Mesendoderm (in vitro differentiated cells): ENCODE results near the gene HCK.

Experiments used
- DNase-seq: peaks from one replicate; pipeline ENCODE4 v3.0.0; 2013
- H2AK5ac ChIP-seq: 2 replicates; pipeline ENCODE4 v1.6.1; 2013; ENCODE audit warnings: low read length, inconsistent platforms
- H2BK120ac ChIP-seq: 2 replicates; pipeline ENCODE4 v1.6.1; 2013; ENCODE audit warnings: low read depth, mild to moderate bottlenecking, low read length, moderate library complexity, mixed read lengths
- H2BK15ac ChIP-seq: replicated peaks from 2 replicates; pipeline ENCODE4 v1.6.1; 2013; ENCODE audit warnings: low read depth, mild to moderate bottlenecking, moderate library complexity
- H2BK5ac ChIP-seq: 2 replicates; pipeline ENCODE4 v1.6.1; 2013; ENCODE audit warnings: low read length, inconsistent platforms
- H3K18ac ChIP-seq: 2 replicates; pipeline ENCODE4 v1.6.1; 2013; ENCODE audit warnings: mild to moderate bottlenecking, low read length, mixed read lengths
- H3K23ac ChIP-seq: one replicate; pipeline ENCODE4 v1.6.1; 2013; ENCODE audit warnings: low read length
- H3K27ac ChIP-seq: 2 replicates; pipeline ENCODE4 v1.5.1; 2013; ENCODE audit warnings: low read depth, mild to moderate bottlenecking, inconsistent platforms, low read length, moderate library complexity
- H3K27me3 ChIP-seq: 2 replicates; pipeline ENCODE4 v1.6.1; 2013; ENCODE audit warnings: low read length, control low read depth, mild to moderate bottlenecking, inconsistent platforms; ENCODE audit not compliant: insufficient read depth, poor library complexity
- H3K36me3 ChIP-seq: 2 replicates; pipeline ENCODE4 v1.6.1; 2013; ENCODE audit warnings: low read length, inconsistent platforms; ENCODE audit not compliant: control insufficient read depth, insufficient read depth
- H3K4ac ChIP-seq: one replicate; pipeline ENCODE4 v1.6.1; 2013; ENCODE audit warnings: low read depth, mild to moderate bottlenecking, low read length, moderate library complexity
- H3K4me1 ChIP-seq: 2 replicates; pipeline ENCODE4 v1.6.1; 2013; ENCODE audit warnings: low read depth, low read length, inconsistent platforms; ENCODE audit not compliant: control insufficient read depth
- H3K4me2 ChIP-seq: 2 replicates; pipeline ENCODE4 v1.6.1; 2013; ENCODE audit warnings: low read length
- H3K4me3 ChIP-seq: 2 replicates; pipeline ENCODE4 v1.5.1; 2013; ENCODE audit warnings: mild to moderate bottlenecking, low read length
- H3K56ac ChIP-seq: one replicate; pipeline ENCODE4 v1.6.1; 2013; ENCODE audit warnings: low read length
- H3K79me1 ChIP-seq: 2 replicates; pipeline ENCODE4 v1.6.1; 2013; ENCODE audit warnings: low read length, inconsistent platforms
- H3K79me2 ChIP-seq: 2 replicates; pipeline ENCODE4 v1.6.1; 2013; ENCODE audit warnings: mild to moderate bottlenecking, low read length; ENCODE audit not compliant: control insufficient read depth, insufficient read depth
- H3K9ac ChIP-seq: 2 replicates; pipeline ENCODE4 v1.6.1; 2013; ENCODE audit warnings: low read length, inconsistent platforms
- H4K5ac ChIP-seq: one replicate; pipeline ENCODE4 v1.6.1; 2013; ENCODE audit warnings: low read length
- H4K8ac ChIP-seq: one replicate; pipeline ENCODE4 v1.6.1; 2013; ENCODE audit warnings: low read depth, mild to moderate bottlenecking, control low read depth, low read length, moderate library complexity
- WGBS: extraction: QIAGEN DNeasy Blood & Tissue Kit; methylation state at CpG from one replicate; pipeline ENCODE4 v1.1.7; 2013; ENCODE audit warnings: low lambda C conversion rate, missing lambda C conversion rate; ENCODE audit not compliant: insufficient coverage; ENCODE audit errors: extremely low coverage; 5-methylcytosine and 5-hydroxymethylcytosine counted together

Gene HCK

GRCh38 chr20:32007787-32008616, 44.0 kb upstream of the HCK start:
- H3K4ac ChIP-seq = no peak overlapping the region
- H3K27me3 ChIP-seq = no peaks in the 10 kb centered on the region
- H3K79me1 ChIP-seq = no peaks in the 10 kb centered on the region
- DNase-seq = peak; percentile 83
- H3K9ac ChIP-seq = peak overlapping the region; percentile 29
- no peak overlapping the region for H3K4me2 ChIP-seq
- H2BK15ac ChIP-seq = no peak overlapping the region
- H3K56ac ChIP-seq = peak overlapping the region; percentile 67
- no peak overlapping the region for H2BK120ac ChIP-seq
- H3K23ac ChIP-seq = no peak overlapping the region
- H3K79me2 ChIP-seq = no peaks in the 10 kb centered on the region
- no peak overlapping the region for H3K18ac ChIP-seq
- H4K5ac ChIP-seq = peak overlapping the region; percentile 81
- no peak overlapping the region for H3K4me3 ChIP-seq
- H2BK5ac ChIP-seq = no peak overlapping the region
- H3K27ac ChIP-seq = no peak overlapping the region
- no CpG with 5 or more reads among the region's 10 CpGs for WGBS
- peaks cover 10% of the 10 kb centered on the region for H3K4me1 ChIP-seq
- H3K36me3 ChIP-seq = no peaks in the 10 kb centered on the region
- H4K8ac ChIP-seq = no peak overlapping the region
- H2AK5ac ChIP-seq = no peak overlapping the region

- Histone ChIP-seq H3K79me1 (no peaks in the 10 kb centered on the region), H4K8ac (no peak overlapping the region), H2BK120ac (no peak overlapping the region), H2BK5ac (no peak overlapping the region), H2AK5ac (no peak overlapping the region), H3K56ac (no peak overlapping the region), H2BK15ac (no peak overlapping the region), H4K5ac (no peak overlapping the region), H3K4ac (no peak overlapping the region), H3K27ac (no peak overlapping the region), H3K36me3 (no peaks in the 10 kb centered on the region), H3K79me2 (no peaks in the 10 kb centered on the region), H3K23ac (no peak overlapping the region), H3K27me3 (no peaks in the 10 kb centered on the region), H3K9ac (no peak overlapping the region), H3K18ac (no peak overlapping the region), H3K4me3 (no peak overlapping the region), H3K4me2 (no peak overlapping the region), H3K4me1 (peaks cover 10% of the 10 kb centered on the region)
- WGBS = no CpG with 5 or more reads among the region's 7 CpGs
- DNase-seq = no peak
Observed at GRCh38 chr20:32009564-32009963, 42.5 kb upstream of the HCK start.

GRCh38 chr20:32010101-32010500, 41.9 kb upstream of the HCK start, which contains the start of gene CCM2L:
TSS of gene CCM2L (plus strand) at chr20:32010438. CDS start at chr20:32010455, 17 bp downstream.
- no peak within 1 kb of the TSS for H3K56ac ChIP-seq
- no peak within 1 kb of the TSS for H3K27ac ChIP-seq
- no peak within 1 kb of the TSS for H2BK5ac ChIP-seq
- H3K9ac ChIP-seq = no peak within 1 kb of the TSS
- WGBS = no CpG with 5 or more reads among the region's 2 CpGs
- H3K4me3 ChIP-seq = no peak within 1 kb of the TSS
- H3K4ac ChIP-seq = no peak within 1 kb of the TSS
- H3K23ac ChIP-seq = no peak within 1 kb of the TSS
- no peak within 1 kb of the TSS for H4K5ac ChIP-seq
- peaks cover 10% of the 10 kb centered on the region for H3K4me1 ChIP-seq
- H3K79me2 ChIP-seq = no peaks in the 10 kb centered on the region
- no peak within 1 kb of the TSS for H2AK5ac ChIP-seq
- H3K18ac ChIP-seq = no peak within 1 kb of the TSS
- no peak within 1 kb of the TSS for H2BK15ac ChIP-seq
- DNase-seq = no peak
- no peak within 1 kb of the TSS for H3K4me2 ChIP-seq
- H3K79me1 ChIP-seq = no peaks in the 10 kb centered on the region
- H3K36me3 ChIP-seq = no peaks in the 10 kb centered on the region
- no peaks in the 10 kb centered on the region for H3K27me3 ChIP-seq
- no peak within 1 kb of the TSS for H2BK120ac ChIP-seq
- no peak within 1 kb of the TSS for H4K8ac ChIP-seq

- Histone ChIP-seq H3K4me3 (no peak overlapping the region), H2AK5ac (no peak overlapping the region), H3K36me3 (no peaks in the 10 kb centered on the region), H3K56ac (no peak overlapping the region), H3K18ac (no peak overlapping the region), H3K9ac (no peak overlapping the region), H3K79me2 (no peaks in the 10 kb centered on the region), H3K27ac (no peak overlapping the region), H3K27me3 (no peaks in the 10 kb centered on the region), H2BK120ac (no peak overlapping the region), H2BK5ac (no peak overlapping the region), H4K5ac (no peak overlapping the region), H4K8ac (no peak overlapping the region), H3K4me2 (no peak overlapping the region), H3K4ac (no peak overlapping the region), H3K79me1 (no peaks in the 10 kb centered on the region), H3K23ac (no peak overlapping the region), H3K4me1 (peaks cover 10% of the 10 kb centered on the region), H2BK15ac (no peak overlapping the region)
- WGBS = no CpG with 5 or more reads among the region's 8 CpGs
- peak; percentile 22 for DNase-seq
Observed at GRCh38 chr20:32010666-32011065, 41.4 kb upstream of the HCK start.

- no peak overlapping the region for H3K9ac ChIP-seq
- H3K27me3 ChIP-seq = no peaks in the 10 kb centered on the region
- H3K4ac ChIP-seq = no peak overlapping the region
- H2BK5ac ChIP-seq = no peak overlapping the region
- no peak overlapping the region for H3K4me3 ChIP-seq
- no peak for DNase-seq
- no CpG with 5 or more reads among the region's 5 CpGs for WGBS
- H3K4me1 ChIP-seq = peaks cover 10% of the 10 kb centered on the region
- no peak overlapping the region for H3K18ac ChIP-seq
- H3K27ac ChIP-seq = no peak overlapping the region
- H3K36me3 ChIP-seq = no peaks in the 10 kb centered on the region
- H2BK120ac ChIP-seq = no peak overlapping the region
- no peaks in the 10 kb centered on the region for H3K79me2 ChIP-seq
- no peaks in the 10 kb centered on the region for H3K79me1 ChIP-seq
- no peak overlapping the region for H4K5ac ChIP-seq
- H3K23ac ChIP-seq = no peak overlapping the region
- H3K4me2 ChIP-seq = no peak overlapping the region
- H4K8ac ChIP-seq = no peak overlapping the region
- no peak overlapping the region for H2AK5ac ChIP-seq
- H3K56ac ChIP-seq = no peak overlapping the region
- H2BK15ac ChIP-seq = no peak overlapping the region
Observed at GRCh38 chr20:32012159-32012688, 39.8 kb upstream of the HCK start.
